NCI-H128 (cell line): ENCODE measurements around the gene MTO1.
A peak's percentile ranks its signal among the peaks of the same experiment; 100 is the strongest.
"Not testable (repeated sequence)": the region's sequence is repeated elsewhere in the genome, so short reads cannot be mapped to it uniquely, and the experiment has no call there.

Experiments
- DNase-seq: peaks from one replicate; lab custom pipeline; 2025; ENCODE audit not compliant: unreplicated experiment; lab: John Stamatoyannopoulos, UW

Gene MTO1, protein sequence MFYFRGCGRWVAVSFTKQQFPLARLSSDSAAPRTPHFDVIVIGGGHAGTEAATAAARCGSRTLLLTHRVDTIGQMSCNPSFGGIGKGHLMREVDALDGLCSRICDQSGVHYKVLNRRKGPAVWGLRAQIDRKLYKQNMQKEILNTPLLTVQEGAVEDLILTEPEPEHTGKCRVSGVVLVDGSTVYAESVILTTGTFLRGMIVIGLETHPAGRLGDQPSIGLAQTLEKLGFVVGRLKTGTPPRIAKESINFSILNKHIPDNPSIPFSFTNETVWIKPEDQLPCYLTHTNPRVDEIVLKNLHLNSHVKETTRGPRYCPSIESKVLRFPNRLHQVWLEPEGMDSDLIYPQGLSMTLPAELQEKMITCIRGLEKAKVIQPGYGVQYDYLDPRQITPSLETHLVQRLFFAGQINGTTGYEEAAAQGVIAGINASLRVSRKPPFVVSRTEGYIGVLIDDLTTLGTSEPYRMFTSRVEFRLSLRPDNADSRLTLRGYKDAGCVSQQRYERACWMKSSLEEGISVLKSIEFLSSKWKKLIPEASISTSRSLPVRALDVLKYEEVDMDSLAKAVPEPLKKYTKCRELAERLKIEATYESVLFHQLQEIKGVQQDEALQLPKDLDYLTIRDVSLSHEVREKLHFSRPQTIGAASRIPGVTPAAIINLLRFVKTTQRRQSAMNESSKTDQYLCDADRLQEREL

DNA sequence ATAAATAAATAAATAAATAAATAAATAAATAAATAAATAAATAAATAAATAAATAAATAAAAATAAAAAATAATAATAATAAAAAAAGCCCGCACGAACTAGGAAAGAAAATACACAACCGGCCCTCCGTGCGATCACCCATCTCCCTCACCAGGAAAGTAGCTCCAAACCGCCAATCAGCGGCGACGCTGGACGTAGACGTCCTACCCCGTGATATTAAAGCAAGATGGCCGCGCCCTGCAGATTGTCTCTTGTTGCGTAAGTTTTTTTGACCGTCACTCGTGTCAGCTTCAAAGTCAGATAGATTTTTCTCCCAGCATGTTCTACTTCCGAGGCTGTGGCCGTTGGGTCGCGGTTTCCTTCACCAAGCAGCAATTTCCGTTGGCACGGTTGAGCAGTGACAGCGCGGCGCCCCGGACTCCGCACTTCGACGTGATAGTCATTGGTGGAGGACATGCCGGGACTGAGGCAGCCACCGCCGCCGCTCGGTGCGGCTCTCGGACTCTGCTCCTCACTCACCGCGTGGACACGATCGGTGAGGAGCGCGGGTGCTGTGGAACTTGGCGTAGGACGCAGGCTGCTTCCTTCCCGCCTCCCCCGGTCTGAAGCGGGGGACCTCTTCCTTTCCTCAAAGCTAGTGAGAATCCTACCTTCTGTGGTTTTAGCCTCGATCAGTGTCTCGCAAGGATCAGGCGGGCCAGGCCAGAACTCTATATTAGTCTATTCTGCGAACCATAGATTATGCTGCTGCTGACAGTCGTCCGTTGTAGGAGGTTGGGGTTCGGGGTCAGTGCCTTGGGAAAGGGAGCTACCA lies at the start of gene MTO1:
Gene MTO1, plus strand, starts transcription at position 201 of the 814 bp plus-strand sequence. Its CDS starts 118 bp downstream, at position 319.
- peak; percentile 56 for DNase-seq

DNA sequence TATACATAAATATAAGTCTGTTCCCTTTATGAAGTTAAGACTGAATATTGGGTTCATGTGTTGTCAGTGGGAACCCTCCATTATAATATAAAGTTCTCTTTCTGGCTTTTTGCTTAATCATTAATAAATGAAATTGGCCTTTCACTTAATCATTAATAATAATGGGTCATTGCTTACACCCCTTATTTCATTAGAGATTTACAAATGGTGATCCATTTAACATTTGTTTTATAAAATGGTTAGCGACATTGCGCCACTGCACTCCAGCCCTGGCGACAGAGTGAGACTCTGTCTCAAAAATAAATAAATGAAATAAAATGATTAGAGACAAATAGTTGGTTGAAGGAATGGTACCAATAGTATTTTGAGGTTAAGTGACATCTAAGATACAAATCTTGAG lies 48.4 kb upstream of the MTO1 start:
- no peak for DNase-seq

DNA sequence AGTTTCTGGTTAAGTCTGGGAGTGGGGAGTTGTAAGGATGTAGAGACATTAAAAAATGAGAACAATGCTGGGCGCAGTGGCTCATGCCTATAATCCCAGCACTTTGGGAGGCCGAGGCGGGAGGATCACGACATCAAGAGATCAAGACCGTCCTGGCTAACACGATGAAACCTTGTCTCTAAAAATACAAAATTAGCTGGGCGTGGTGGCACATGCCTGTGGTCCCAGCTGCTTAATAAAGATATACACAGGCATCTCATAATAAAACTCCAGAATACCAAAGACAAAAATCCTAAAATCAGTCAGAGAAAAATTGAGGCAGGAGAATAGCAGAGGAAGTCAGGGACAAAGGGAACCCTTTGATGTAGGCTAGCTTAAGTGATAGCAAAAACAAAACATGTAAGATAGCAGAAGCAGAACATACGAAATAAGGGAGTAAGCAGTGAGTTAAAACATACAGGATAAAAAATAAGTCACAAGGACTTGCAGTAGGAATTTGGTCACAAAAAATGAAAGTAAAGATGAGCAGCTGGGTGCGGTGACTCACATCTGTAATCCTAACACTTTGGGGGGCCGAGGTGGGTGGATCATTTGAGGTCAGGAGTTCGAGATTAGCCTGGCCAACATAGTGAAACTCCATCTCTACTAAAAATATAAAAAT lies 43.3 kb upstream of the MTO1 start:
- DNase-seq: no peak

DNA sequence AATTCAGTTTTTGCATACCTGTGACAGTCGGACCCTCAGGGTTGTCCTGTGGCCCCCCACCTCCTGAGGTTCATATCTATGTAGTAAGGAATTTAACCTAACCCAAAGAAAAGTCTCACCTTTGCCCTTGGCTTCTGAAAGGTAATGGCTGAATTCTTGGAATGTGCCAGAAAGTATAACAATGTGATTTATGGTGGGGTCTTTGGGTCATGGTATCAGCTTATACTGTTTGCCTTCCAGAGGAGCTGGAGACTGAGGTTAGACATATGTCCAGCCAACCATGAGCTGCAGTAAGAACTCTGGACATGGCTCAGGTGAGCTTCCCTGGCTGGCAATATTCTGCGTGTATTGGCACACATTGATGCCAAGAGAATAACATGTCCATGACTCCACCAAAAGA lies 40.0 kb upstream of the MTO1 start:
- DNase-seq: no peak

DNA sequence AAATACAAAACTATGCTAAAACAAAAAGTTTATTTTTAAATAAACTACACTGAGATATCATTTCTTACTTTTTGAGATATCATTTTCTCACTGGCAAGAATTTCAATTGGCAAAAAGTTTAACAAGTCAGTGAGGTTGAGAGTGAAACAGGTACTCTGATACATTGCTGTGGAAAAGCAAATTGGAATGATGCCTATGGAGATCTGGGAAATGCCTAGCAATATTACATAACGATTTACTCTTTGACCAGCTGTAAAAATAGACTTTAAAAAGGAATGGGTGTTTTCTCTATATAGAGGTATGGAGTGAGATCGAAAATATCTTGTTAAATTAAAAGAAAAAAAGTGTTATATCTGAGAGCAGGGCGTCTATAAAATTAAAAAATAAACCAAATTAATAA lies 26.3 kb upstream of the MTO1 start:
- no peak for DNase-seq

DNA sequence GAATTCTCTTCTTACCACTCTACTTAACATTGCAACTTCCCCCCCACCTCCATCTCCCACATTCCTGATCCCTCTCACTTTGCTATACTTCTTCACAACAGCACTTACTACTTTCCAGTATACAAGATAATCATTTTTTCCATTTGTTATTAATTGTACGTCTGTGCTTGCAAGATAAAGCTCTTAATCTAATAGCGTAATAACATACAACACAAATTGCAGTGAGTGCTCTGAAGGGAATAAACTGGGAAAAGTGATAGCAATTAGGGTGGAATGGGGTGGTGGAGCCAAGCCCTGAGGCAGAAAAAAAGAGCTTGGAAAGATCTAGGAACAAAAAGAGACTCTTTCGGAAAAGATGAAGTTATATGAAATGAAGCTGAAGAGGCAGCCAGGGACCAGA lies 18.0 kb upstream of the MTO1 start:
- no peak for DNase-seq

DNA sequence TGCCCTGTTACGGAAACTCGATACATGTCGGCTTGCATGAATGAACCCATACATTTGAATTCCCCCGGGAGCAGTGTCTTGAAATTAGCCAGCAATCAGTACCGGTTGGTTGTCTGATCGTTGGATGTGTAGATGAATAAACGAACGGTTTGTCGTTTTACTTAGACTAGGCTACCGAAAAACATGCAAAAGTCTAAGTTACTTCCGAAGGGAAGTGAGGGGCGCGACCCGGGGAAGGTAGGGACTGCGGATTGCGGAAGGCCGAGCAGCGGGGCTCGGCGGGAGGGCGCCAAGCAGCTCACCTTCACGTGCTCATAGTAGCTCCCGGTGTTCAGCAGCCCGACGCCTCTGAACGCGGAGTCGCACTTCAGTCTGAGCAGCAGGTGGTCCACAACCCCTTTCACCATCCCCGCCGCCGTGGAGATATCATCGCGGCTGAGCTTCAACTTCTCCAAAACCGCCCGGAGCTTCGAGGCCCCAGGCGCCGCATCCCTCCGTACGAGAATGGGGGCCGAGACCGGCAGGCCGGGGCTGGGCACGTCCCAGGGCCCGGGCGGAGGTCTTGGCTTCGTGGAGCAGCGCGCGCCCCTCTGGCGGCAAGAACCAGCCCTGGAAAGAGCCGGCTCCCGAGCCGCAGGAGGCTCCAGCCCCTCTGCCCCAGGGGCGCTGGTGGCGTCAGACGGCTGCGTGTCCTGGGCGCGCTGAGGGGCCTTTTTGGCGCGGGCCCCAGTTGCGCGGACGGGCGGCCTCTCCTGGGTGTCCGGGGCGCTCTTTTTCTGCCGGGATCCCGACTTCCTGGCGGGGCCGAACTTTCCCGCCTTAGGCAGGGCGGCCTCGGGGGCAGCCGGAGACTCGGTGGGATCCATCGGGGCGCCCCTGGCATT lies 10.1 kb upstream of the MTO1 start:
- DNase-seq: peak; percentile 2

DNA sequence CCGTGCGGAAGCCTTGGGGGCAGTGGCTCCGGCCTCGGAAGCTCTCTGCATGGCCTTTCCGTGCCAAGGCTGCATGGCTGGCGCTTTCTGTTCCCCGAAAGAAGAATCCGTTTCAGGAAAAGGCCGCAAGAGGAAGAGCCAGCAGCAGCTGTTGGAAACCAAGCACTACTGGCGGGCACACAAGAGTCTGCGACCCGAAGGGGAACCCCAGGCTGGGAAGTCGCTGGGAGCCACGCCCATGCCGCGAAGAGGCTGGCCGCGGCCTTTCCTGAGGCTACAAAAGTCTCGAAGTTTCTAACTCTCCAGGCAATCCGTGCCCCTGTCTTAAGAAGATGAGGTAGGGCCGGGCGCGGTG lies 9.5 kb upstream of the MTO1 start, which contains the start of gene CGAS:
Gene CGAS, minus strand, starts transcription at position 191 of the 355 bp plus-strand sequence. Its CDS starts 116 bp downstream, at position 75.
- no peak for DNase-seq

DNA sequence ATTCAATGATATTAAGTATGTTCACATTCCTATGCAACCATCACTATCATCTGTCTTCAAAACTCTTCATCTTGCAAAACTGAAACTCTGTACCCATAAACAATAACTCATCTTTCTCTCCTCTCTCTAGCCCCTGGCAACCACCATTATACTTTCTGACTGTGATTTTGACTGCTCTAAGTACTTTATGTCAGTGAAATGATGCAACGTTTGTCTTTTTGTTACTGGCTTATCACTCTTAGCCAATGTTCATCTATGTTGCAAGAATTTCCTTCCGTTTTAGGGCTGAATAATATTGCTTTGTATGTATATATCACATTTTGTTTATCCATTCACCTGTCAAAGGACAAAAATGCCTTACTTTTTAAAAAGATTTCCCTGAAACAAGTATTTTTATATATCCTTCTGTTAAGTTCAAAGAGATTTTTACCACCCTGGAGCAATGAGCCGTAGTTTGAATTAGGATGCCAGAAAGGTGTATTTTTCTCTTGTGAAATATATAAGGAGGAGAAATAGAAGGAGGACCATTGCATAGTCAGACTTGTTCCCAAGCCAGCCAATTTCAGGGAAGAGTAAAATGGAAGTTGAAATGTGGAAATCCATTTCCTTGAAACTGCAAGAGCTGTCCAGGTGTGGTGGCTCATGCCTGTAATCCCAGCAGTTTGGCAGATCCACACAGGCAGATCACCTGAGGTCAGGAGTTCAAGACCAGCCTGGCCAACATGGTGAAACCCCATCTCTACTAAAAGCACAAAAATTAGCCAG lies 5.5 kb upstream of the MTO1 start:
- no peak for DNase-seq

DNA sequence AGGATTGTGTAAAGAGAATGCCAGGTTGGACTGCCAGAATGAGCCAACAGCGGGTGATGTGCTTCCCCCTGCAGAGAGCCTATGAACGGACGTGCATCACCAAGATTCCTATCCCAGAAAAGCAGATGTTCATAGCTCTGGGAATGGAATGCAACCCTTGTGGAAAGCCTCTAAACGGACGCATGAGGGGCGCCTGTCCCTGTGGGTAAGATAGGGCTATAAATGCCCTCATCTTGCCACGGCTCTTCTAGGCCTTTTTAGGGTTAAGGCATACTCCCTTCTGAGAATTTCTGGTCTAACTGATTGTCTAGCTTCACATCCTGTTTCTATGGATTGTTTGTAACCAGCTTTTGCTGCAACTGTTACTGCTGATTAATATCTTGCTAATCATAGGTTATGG lies 2.1 kb upstream of the MTO1 start:
- not testable (repeated sequence) for DNase-seq

DNA sequence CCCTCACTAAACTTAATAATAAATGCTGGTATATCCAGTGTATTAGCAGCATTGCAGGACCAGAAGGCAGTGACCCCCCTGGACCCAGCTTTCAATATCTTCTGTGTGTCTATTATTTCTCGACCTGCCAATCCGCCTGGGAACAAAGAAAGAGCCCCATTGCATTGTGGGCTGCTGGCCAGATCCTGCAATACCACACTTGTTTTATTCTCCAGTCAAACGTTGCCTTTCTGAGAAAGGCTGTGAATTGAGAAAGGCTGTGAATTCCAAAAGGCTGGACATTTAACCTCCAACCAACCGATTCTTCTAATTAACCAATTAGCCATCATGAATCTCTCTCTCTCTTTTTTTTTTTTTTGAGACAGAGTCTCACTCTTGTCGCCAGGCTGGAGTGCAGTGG lies 1.5 kb upstream of the MTO1 start:
- no peak for DNase-seq

DNA sequence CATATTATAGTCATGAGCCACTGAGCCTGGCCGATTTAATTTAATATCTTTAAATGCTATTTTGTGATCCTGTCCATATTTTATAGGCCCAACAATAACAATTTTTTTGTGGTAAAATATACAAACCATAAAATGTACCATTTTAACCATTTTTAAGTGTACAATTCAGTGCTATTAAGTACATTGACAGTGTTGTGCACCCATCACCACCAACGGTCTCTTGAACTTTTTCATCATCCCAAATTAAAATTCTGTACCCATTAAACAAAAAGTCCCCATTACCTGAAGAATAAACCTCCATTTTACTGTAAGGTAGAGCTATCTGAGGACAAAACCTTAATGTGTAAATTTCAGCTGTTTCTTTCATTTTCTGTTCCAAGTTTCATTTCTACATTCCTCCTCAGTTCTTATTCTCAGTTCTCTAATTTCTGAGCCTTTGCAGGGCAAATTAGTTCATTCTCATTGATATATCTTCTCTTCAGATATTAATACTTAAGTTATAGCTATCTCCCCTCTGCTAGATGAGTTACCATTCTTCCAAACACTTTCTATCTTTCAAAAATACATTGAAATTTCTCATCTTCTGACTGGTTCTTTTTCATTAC lies 10.3 kb downstream of the MTO1 start:
- DNase-seq: no peak

DNA sequence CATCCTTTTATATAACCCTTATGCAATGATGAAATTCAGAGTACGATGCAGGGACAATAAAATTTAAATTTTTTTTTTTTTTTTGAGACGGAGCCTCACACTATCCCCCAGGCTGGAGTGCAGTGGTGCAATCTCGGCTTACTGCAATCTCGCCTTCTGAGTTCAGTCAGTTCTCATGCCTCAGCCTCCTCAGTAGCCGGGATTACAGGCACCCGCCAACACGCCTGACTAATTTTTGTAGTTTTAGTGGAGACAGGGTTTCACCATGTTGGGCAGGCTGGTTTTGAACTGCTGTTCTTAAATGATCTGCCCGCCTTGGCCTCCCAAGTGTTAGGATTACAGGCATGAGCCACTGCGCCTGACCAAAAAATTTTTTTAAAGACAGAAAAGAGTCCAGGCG lies 15.2 kb downstream of the MTO1 start:
- DNase-seq: no peak

DNA sequence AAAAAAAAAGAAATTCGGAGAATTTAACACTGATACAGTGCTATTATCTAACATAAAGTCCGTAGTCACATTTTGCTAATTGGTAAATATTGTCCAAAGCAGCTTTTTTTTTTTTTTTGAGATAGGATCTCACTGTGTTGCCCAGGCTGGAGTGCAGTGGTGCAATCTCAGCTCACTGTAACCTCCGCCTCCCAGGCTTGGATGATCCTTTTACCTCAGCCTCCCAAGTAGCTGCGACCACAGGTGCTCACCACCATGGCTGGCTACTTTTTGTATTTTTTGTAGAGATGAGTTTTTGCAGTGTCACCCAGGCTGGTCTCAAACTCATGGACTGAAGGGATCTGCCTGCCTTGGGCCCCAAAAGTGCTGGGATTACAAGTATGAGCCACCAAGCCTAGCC lies 15.9 kb downstream of the MTO1 start:
- DNase-seq: no peak

DNA sequence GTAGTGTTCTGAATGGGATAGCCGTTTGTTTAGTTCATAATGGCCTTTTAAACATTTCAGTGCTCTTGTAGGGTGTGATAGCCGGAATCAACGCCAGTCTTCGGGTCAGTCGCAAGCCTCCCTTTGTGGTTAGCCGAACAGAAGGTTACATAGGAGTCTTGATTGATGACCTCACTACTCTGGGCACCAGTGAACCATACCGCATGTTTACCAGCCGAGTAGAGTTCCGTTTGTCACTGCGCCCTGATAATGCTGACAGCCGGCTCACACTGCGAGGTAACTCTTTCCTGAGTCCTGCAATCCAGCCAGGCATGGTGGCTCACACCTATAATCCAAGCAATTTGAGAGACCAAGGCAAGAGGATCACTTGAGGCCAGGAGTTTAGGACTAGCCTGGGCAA lies 20.4 kb downstream of the MTO1 start:
- no peak for DNase-seq

DNA sequence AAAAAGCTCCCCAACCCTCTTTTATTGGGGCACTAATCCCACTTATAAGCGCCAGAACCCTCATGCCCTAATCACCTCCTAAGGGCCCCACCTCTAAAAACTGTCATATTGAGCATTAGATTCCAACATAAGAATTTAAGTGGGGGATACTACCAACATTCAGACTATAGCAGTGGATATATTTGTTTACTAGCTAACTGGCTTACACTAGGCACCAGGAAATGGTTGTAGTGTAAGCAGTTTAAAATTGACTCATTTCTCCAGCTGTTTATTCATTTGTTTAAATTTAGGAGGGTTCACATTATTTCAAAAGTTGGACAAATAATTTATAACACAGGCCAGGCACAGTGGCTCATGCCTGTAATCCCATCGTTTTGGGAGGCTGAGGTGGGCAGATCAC lies 22.9 kb downstream of the MTO1 start:
- DNase-seq: no peak

DNA sequence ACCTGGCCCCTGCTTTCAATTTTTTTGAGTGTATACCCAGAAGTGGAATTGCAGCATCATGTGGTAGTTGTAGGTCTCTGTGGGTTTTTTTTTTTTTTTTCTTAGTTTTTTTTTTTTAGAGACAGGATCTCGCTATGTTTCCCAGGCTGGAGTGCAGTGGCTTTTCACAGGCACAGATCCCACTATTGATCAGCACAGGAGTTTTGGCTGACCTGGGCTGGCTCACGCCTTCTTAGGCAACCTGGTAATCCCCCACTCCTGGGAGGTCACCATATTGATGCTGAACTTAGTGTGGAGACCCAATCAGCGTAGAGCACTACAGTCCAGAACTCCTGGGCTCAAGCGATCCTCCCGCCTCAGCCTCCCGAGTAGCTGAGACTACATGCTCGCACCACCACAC lies 25.9 kb downstream of the MTO1 start:
- no peak for DNase-seq

DNA sequence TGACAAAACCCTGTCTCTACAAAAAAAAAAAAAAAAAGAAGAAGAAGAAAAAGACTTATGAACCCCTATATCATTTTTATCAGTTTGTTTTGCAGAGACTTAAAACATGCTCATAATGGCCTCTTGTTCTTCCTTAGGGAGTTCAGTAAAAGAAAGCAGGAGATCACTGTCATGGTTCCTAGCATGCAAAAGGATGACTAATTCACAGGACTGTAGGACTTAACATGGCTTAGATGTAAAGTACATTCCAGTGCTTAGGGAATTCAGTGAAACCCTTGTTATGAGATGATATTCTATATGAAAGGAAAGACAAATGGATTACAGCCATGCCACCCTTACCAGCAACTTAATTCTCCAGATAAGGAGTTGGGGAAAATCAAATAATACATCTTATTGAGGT lies 29.8 kb downstream of the MTO1 start:
- no peak for DNase-seq

DNA sequence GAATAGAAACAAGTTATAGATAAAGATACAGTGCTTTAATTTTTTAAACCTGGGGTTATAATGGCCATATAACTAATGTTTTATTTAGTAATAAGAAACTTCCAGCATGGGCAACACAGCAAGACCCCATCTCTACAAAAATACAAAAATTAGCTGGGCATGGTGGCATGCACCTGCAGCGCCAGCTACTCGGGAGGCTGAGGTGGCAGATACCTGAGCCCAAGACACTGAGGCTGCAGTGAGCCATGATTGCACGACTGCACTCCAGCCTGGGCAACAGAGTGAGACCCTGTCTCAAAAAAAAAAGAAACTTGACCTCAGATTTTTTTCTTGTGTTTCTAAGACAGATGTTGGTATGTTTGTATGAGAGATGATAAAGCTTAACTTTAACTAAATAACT lies 36.4 kb downstream of the MTO1 start:
- DNase-seq: no peak
